GM10266 (cell line): ENCODE data around the gene KLK8.
"Not testable (repeated sequence)": the region's sequence is repeated elsewhere in the genome, so short reads cannot be mapped to it uniquely, and the experiment has no call there.

ENCODE experiments used
- DNase-seq: peaks from one replicate; pipeline ENCODE4 v3.0.0; 2012; ENCODE audit errors: extremely low spot score
- TF ChIP-seq, protein P1 (sequence below): IDR thresholded peaks from 2 replicates; pipeline ENCODE4 v1.5.1; 2012; ENCODE audit warnings: mild to moderate bottlenecking, low read depth; ENCODE audit not compliant: control insufficient read depth, insufficient read depth; ENCODE audit errors: missing control alignments

KLK8 gene

DNA sequence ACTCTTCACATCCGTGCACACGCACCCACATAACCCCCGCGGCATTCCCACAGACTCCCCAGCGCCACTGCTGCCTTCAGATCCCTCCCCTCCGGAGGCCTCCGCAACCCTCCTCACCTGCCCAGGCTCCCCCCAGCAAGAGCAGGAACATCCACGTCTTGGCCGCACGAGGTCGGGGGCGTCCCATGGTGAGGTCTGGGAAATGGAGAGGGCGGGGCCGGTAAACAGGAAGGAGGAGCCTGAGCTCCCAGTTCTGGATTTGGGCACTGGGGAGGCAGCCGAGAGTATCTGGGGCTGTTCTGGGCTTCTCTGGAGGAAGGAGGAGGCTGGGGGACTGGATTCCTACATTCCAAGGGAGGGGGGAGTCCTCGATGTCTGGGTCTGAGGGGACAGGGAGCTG, 423 bp downstream of the KLK8 start:
- no peak for DNase-seq
- TF ChIP-seq, protein P1, sequence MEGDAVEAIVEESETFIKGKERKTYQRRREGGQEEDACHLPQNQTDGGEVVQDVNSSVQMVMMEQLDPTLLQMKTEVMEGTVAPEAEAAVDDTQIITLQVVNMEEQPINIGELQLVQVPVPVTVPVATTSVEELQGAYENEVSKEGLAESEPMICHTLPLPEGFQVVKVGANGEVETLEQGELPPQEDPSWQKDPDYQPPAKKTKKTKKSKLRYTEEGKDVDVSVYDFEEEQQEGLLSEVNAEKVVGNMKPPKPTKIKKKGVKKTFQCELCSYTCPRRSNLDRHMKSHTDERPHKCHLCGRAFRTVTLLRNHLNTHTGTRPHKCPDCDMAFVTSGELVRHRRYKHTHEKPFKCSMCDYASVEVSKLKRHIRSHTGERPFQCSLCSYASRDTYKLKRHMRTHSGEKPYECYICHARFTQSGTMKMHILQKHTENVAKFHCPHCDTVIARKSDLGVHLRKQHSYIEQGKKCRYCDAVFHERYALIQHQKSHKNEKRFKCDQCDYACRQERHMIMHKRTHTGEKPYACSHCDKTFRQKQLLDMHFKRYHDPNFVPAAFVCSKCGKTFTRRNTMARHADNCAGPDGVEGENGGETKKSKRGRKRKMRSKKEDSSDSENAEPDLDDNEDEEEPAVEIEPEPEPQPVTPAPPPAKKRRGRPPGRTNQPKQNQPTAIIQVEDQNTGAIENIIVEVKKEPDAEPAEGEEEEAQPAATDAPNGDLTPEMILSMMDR = no peak

DNA sequence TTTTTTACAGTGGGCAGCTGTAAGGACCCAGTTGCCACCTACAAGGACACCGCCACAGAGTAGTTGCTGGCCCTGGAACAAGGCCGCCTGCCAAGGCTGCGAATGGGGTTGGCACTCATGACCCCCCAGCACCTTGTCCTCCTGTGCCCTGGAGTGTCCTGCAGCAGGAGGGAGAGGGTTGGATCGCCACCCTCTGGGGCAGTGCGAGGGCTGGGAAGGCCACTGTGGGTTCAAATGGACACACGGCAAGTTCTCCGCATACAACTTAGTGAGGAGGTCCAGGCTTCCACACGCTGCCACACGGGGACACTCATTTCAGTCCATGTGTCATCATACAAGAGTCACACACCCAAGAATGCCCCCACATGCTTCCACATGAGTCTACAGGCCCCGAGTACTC, 978 bp downstream of the KLK8 start:
- no peak for DNase-seq
- TF ChIP-seq, protein P1 = no peak

DNA sequence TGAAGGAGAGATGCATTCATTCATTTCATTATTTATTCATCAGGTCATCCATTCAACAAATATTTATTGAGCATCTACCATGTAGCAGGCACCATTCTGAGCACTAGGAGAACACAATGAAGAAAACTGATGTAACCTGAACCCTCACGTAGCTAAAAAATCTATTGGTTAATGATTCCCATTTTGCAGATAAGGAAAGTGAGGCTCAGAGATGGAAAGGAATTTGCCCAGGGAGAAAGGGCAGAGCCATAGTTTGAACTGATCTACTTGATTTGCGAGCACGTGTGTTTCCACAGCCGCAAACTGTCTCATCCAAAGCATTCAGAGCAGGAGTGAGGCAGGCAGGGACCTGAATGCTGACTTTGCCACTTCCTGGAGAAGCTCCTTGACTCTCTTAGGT, 2.7 kb downstream of the KLK8 start:
- TF ChIP-seq, protein P1 = no peak
- no peak for DNase-seq

DNA sequence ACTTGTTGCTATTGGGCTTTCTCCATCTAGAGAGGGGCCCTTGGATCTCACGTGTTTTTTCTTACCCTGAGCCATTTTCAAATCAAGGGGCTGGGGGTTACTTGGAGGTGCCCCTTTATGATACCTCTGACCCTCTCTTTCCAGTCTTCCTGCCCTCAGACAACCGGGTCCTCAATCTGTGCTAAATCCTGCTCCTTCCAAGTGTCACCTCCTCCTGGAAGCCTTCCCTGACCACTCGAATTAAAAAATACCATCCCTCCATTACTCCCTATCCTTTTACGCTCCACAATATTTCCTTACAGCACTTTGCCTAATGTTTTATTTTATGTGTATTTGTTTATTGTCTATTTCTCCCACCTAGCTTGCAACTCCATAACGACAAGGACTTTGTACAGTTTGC, 3.3 kb downstream of the KLK8 start:
- TF ChIP-seq, protein P1 = no peak
- DNase-seq = no peak

DNA sequence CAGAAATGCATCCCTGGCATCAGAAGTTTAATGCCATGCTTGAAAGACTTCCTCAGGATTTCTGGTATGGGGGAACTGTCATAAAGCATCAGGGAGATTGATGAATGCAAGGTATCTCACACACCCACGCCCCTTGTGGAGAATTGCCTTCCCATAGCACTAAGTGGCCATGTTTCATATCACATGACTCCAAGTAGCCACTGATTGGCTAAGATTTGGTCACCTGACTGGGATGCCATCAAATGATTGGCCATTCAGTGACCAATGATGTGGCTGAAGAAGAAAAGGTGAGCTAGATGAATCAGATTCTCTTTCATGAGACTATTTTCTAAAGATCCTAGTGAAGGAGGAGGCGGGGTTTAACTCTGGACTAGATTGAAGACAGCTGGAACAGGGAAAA, 7.3 kb downstream of the KLK8 start:
- DNase-seq = no peak
- TF ChIP-seq, protein P1 = no peak

DNA sequence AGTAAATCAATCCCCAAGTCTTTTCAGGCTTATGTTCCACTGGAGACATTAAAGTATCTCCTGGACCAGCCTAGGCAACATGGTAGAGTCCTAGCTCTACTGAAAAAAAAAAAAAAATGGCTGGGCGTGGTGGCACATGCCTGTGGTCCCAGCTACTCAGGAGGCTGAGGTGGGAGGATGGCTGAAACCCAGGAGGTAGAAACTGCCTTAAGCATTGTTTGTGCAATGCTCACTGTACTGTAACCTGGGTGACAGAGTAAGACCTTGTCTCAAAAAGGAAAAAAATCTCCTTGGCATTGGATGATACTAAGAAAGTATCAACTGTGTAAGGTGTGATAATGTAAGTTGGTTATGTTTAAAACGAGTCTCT, 8.8 kb downstream of the KLK8 start:
- DNase-seq = no peak
- TF ChIP-seq, protein P1 = no peak

DNA sequence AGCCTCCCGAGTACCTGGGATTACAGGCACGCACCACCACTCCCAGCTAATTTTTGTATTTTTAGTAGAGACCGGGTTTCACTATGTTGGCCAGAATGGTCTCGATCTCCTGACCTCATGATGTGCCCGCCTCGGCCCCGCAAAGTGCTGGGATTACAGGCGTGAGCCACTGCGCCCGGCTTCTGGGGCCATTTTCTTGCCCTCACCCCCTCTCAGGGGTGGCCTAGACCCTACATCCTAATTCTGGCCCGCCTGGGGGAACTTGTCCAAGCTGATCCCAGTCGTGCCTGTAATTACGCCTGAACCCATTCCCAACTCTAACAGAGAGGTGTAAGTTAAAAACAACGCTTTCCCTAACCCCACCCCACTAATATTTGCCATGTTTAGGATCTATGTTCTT, 17.0 kb downstream of the KLK8 start:
- DNase-seq = not testable (repeated sequence)

DNA sequence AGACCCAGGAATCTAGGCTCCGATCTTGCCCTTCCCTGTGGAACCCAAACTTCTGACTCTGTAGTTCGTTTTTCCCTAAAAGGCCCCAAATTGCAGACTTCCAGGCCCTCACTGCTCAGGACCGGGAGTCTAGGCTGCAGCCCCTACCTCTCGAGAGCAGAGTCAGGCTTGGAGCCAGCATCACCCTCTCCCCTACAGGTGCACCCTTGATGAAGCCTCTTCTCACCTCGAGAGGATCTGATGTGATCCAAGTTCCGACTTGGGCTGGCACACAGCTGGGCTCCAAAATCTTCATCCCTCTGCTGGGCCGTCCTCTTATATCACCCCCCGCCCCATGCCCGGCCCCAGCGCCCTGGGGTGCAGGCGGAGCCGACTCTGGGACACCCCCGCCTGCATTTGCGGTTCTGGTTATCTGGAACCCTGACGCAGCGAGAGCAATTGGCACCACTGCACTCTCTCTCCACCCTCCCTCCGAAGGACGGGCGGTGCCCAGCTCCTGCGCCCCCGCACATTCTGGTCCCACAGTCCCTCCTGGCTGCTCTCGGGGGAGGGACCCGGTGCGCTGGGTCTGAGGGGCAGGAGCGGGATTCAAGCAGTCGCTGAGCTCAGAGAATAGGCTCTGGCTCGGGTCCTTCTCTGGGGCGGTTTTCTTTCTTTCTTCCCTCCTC, 17.6 kb downstream of the KLK8 start, which contains the start of gene KLK7:
TSS of gene KLK7 (minus strand) at position 293 of the 668 bp plus-strand sequence. CDS start 1,518 bp downstream, outside the sequence.
- no peak for DNase-seq
- TF ChIP-seq, protein P1 = no peak
